Measurements from ENCODE around the gene ADGRD2. TPM values are rescaled to one million over a fixed set of nuclear protein-coding genes. Genes with fewer than 3 reads are reported as not detected.

Gene ADGRD2
- total RNA-seq, 1 donor from 2014 or later: 0.78 TPM

DNA sequence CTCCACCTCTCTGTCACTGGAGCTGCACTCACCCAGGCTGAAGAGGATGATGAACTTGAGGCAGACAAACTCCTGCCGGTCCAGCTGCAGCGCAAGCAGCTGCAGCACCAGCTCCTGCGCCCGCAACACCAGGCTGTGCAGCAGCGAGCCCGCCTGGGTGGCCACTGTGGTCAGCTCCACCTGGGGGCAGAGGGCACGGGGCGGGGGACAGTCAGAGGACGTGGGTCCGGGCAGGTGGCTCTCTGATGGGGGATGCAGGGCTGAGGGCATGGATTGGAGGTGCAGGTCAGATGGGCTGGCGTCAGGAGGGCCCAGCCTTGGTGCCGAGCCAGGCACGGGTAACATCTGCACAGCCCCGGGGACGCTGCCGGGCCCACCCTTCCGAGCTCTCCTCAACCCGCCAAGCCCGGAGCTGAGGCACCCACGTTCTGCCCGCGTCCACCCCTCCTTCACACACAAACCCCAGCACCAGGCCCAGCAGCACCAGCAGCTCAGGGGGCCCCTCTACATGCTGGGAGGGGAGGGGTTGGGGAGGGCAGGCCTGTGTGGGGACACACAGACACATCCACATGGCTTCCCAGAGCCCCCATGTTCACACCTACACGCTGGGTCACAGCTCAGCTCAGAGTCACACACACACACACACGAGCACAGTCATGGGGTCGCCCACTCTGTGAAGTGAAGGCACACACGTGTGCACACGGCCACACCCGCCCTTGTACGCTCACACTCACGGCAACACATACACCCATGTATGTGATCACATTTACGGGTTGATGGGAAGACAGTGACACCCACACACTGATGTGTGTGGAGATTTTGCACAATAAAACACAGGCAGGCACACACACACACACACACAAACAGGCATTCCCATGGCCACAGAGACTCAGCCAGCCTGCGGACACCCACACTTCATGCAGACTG lies 41.1 kb downstream of the ADGRD2 start:
- no peak overlapping the region for H3K4me3 Mint-ChIP-seq
- no peaks in the 10 kb centered on the region for H3K36me3 Mint-ChIP-seq
- no peaks in the 10 kb centered on the region for H3K9me3 Mint-ChIP-seq
- peaks cover 43% of the 10 kb centered on the region for H3K27me3 Mint-ChIP-seq (ENCODE audit: low read depth)
- TF ChIP-seq, protein P1, sequence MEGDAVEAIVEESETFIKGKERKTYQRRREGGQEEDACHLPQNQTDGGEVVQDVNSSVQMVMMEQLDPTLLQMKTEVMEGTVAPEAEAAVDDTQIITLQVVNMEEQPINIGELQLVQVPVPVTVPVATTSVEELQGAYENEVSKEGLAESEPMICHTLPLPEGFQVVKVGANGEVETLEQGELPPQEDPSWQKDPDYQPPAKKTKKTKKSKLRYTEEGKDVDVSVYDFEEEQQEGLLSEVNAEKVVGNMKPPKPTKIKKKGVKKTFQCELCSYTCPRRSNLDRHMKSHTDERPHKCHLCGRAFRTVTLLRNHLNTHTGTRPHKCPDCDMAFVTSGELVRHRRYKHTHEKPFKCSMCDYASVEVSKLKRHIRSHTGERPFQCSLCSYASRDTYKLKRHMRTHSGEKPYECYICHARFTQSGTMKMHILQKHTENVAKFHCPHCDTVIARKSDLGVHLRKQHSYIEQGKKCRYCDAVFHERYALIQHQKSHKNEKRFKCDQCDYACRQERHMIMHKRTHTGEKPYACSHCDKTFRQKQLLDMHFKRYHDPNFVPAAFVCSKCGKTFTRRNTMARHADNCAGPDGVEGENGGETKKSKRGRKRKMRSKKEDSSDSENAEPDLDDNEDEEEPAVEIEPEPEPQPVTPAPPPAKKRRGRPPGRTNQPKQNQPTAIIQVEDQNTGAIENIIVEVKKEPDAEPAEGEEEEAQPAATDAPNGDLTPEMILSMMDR (IDR thresholded peaks at IDR 0.05; ENCODE audit: unreplicated experiment): no peak
- no peaks in the 10 kb centered on the region for H3K4me1 Mint-ChIP-seq
- H3K27ac Mint-ChIP-seq: no peak overlapping the region
- no peak for DNase-seq (ENCODE audit: low spot score in 2 of 2, unreplicated experiment in 2 of 2)

DNA sequence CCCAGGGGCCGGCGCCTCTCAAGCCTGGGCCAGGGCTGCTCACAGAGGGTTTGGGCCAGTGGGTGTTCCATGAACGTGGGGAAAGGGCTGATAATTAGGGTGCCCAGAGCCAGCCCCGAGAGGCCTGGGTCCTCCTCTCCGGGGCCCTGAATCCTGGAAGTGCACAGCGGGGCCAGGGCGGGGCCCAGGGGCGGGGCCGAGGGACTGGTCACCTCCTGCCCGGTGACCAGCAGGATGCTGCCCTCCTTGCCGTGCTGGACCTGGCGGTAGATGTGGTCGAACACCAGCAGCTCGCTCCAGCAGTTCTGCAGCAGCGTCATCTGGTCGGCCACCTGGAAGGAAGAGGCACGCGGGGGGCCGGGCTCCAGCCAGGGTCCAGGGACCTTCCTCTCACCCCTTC lies 42.6 kb downstream of the ADGRD2 start:
- no peak overlapping the region for H3K27ac Mint-ChIP-seq
- TF ChIP-seq, protein P1 (IDR thresholded peaks at IDR 0.05; ENCODE audit: unreplicated experiment): no peak
- H3K4me1 Mint-ChIP-seq: no peaks in the 10 kb centered on the region
- no peaks in the 10 kb centered on the region for H3K9me3 Mint-ChIP-seq
- no peak for DNase-seq (ENCODE audit: low spot score in 2 of 2, unreplicated experiment in 2 of 2)
- no peaks in the 10 kb centered on the region for H3K36me3 Mint-ChIP-seq
- peaks cover 44% of the 10 kb centered on the region for H3K27me3 Mint-ChIP-seq (ENCODE audit: low read depth)
- H3K4me3 Mint-ChIP-seq: no peak overlapping the region

DNA sequence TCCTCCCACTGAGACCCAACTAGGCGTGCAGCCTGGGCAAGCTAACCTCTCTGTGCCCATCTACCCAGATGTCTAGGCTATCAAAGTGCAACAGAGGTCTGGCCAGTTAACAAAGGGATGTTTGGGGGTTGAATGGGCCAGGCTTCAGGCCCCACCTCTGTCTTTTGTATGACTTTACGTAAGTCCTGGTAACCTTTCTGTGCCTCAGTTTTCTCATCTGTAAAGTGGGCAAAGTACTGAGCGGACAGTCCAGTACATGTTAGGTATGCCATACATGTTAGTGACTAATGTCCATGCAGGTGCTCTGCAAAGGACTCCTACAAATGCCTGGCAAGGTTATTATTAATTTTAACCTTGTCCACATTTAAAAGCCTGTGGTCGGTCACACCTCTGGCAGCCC lies 43.0 kb downstream of the ADGRD2 start:
- DNase-seq (ENCODE audit: low spot score in 2 of 2, unreplicated experiment in 2 of 2): no peak
- TF ChIP-seq, protein P1 (IDR thresholded peaks at IDR 0.05; ENCODE audit: unreplicated experiment): no peak
- no peaks in the 10 kb centered on the region for H3K9me3 Mint-ChIP-seq
- no peaks in the 10 kb centered on the region for H3K4me1 Mint-ChIP-seq
- peaks cover 44% of the 10 kb centered on the region for H3K27me3 Mint-ChIP-seq (ENCODE audit: low read depth)
- no peak overlapping the region for H3K4me3 Mint-ChIP-seq
- H3K36me3 Mint-ChIP-seq: no peaks in the 10 kb centered on the region
- no peak overlapping the region for H3K27ac Mint-ChIP-seq

DNA sequence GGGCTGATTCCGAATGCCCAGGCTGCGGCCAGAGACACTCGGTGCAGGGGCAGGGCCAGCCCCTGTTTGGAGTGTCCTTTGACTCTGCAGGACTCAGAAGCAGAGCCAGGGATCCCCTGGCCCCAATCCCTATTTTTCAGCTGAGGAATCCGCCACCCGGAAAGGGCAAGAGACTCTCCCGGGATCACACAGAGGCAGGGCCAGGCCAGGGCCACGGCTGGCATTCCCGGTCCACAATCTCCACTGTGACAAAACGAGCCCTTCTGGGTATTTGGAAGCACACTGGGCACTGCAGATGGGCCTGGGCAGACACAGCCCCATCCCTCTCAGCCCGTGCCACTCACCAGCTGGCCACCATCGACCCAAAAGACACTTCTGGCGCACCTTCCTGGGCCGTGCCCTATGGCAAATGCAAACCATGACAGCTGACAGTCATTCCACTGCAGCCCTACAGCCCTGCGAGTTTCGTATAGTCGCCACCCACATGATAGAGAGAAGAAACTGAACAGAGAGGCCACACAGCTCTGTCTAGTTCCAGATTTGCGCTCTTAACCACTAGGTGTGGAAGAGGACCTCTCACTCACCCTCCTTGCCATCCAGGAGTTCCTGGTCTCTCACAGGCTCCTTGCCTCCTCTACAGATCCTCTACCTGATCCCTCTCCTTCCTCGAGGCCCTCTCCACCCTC lies 43.7 kb downstream of the ADGRD2 start:
- no peaks in the 10 kb centered on the region for H3K4me1 Mint-ChIP-seq
- TF ChIP-seq, protein P1 (IDR thresholded peaks at IDR 0.05; ENCODE audit: unreplicated experiment): no peak
- no peaks in the 10 kb centered on the region for H3K9me3 Mint-ChIP-seq
- H3K36me3 Mint-ChIP-seq: no peaks in the 10 kb centered on the region
- H3K4me3 Mint-ChIP-seq: no peak overlapping the region
- peaks cover 39% of the 10 kb centered on the region for H3K27me3 Mint-ChIP-seq (ENCODE audit: low read depth)
- no peak overlapping the region for H3K27ac Mint-ChIP-seq
- DNase-seq (ENCODE audit: low spot score in 2 of 2, unreplicated experiment in 2 of 2): no peak

DNA sequence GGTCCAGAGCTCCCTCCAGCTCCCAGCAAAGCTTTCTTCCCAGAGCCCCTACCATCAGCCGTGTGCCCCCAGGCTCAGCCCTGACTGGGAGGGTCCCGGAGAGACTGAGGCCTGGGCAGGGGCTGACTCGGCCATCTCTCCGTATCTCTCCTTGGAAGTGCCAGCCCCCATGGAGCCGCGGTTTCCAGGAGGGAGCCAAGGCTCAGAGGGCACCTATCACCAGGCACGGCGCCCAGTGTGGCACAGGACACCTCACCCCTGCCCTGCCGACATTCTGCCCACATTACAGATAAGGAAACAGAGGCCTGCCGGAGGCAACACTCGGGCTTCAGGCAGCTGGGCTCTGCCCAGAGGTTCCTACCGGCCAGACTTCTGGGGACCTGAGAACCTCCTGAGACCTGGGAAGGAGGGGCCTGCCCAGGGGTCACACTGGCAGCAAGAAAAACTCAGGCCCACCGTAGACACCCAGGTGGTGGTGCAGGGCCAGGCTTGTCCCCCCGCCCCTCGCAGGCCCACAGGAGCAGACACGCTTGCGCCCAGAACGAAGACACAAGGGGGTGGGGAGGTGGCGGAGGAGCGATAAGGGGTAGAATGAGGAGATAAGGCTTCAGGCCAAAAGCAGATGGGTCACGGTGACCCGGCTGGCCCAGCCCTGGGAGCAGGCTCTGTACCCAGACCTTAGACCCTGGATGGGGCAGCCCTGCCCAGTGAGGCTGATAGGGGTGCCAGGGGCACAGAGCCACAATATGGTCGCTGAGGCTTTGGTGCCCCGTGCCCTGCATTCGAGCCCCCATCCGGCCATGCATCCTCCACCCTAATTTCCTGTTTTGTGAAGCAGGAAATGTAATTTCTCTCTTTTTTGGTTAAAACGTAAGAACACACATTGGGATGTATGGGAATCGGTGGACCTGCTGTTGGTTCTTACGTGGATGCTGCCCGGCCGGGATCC lies 45.1 kb downstream of the ADGRD2 start:
- Mint-ChIP-seq H3K4me3 (no peak overlapping the region), H3K27me3 (ENCODE audit: low read depth) (peaks cover 38% of the 10 kb centered on the region), H3K9me3 (no peaks in the 10 kb centered on the region), H3K27ac (no peak overlapping the region), H3K4me1 (no peaks in the 10 kb centered on the region), H3K36me3 (no peaks in the 10 kb centered on the region)
- TF ChIP-seq, protein P1 (IDR thresholded peaks at IDR 0.05; ENCODE audit: unreplicated experiment): no peak
- no peak for DNase-seq (ENCODE audit: low spot score in 2 of 2, unreplicated experiment in 2 of 2)

Data from mesothelial cell of epicardium (in vitro differentiated cells).